AG09319 (cell line): ENCODE data around the gene IL18BP.
A peak's percentile ranks its signal among the peaks of the same experiment; 100 is the strongest.

Experiments used
- DNase-seq: peaks from one replicate; pipeline ENCODE4 v3.0.0-alpha.2; 2010; ENCODE audit warnings: low read depth; ENCODE audit errors: extremely low read depth
- TF ChIP-seq, protein P1 (sequence below): IDR thresholded peaks from 2 replicates; pipeline ENCODE4 v1.5.1; 2011; ENCODE audit warnings: low read depth, mild to moderate bottlenecking, inconsistent platforms, low read length, moderate library complexity

The IL18BP gene

GRCh38 chr11:71971680-71972079, 27.0 kb upstream of the IL18BP start:
- TF ChIP-seq, protein P1, sequence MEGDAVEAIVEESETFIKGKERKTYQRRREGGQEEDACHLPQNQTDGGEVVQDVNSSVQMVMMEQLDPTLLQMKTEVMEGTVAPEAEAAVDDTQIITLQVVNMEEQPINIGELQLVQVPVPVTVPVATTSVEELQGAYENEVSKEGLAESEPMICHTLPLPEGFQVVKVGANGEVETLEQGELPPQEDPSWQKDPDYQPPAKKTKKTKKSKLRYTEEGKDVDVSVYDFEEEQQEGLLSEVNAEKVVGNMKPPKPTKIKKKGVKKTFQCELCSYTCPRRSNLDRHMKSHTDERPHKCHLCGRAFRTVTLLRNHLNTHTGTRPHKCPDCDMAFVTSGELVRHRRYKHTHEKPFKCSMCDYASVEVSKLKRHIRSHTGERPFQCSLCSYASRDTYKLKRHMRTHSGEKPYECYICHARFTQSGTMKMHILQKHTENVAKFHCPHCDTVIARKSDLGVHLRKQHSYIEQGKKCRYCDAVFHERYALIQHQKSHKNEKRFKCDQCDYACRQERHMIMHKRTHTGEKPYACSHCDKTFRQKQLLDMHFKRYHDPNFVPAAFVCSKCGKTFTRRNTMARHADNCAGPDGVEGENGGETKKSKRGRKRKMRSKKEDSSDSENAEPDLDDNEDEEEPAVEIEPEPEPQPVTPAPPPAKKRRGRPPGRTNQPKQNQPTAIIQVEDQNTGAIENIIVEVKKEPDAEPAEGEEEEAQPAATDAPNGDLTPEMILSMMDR: no peak
- no peak for DNase-seq

DNA sequence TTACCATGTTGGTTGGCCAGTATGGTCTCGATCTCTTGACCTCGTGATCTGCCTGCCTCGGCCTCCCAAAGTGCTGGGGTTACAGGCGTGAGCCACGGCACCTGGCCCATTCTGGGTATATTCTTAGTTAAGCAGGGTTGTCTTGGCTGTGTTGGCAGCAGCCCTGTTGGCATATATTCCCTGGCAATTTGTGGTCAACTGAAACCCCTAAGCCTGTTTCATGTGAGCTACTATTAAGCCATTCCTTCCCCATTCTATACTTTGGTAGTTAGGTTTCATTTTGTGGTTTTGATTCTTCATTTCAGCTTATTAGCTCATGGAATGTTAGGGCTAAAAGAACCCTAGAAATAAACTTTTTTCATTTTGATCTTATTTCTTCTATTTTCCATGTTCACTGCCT, 22.2 kb upstream of the IL18BP start:
- TF ChIP-seq, protein P1: no peak
- DNase-seq: no peak

DNA sequence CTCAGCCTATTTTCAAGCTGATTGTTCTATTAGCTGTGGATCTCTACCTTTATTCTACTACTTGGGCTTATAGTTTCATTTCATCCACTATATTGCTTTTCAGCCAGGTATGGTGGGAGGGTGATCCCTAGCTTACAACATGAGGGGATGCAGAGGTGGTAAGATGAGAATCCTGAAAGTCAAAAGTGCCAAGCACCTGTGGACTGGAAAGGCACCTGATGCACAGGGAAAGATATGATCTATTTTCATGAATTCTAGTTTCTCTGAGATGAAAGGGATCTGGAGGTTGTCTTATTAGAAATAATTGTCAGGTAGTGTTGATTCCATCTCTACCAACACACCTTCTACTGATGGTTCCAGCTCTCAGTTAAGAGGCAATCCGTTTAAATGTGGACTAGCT, 21.6 kb upstream of the IL18BP start:
- TF ChIP-seq, protein P1: no peak
- no peak for DNase-seq

- TF ChIP-seq, protein P1: peak; percentile 73
- DNase-seq: peak; percentile 20
These were observed 20.8 kb upstream of the IL18BP start for GRCh38 chr11:71977743-71978418.

- no peak for DNase-seq
- TF ChIP-seq, protein P1: no peak
These were observed 19.6 kb upstream of the IL18BP start for GRCh38 chr11:71979094-71979493.

- TF ChIP-seq, protein P1: no peak
- DNase-seq: no peak
These were observed 19.1 kb upstream of the IL18BP start for GRCh38 chr11:71979602-71980001.

DNA sequence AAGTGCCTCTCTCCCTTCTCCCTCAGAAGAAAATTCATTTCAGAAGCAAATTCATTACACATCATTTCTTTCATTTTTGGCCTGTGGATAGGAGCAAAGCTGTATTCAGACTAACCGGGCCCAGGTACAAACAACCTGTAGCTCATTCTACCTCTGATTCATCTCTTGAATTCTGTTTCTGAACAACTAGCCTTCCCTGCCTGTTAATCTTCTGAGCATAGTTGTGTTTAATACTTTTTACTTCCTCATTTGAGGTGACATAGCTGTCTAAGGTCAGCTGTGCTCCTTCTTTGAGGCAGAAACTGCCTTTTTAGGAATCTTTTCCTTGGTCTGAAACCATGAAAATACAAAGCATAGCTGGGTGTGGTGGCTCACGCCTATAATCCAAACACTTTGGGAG, 12.6 kb upstream of the IL18BP start:
- no peak for DNase-seq
- TF ChIP-seq, protein P1: no peak
